ENCODE measurements around the gene SRRM3.
A peak's percentile ranks its signal among the peaks of the same experiment; 100 is the strongest.
"Not testable (repeated sequence)": the region's sequence is repeated elsewhere in the genome, so short reads cannot be mapped to it uniquely, and the experiment has no call there.

Gene SRRM3

GRCh38 chr7:76292911-76293310 lies 91.2 kb downstream of the SRRM3 start:
- DNase-seq = not testable (repeated sequence)

GRCh38 chr7:76293407-76293901 lies 91.8 kb downstream of the SRRM3 start:
- DNase-seq = no peak

- peak; percentile 98 for DNase-seq
Measured at GRCh38 chr7:76294344-76295024, 92.8 kb downstream of the SRRM3 start.

GRCh38 chr7:76296743-76297740 lies 95.3 kb downstream of the SRRM3 start:
- DNase-seq = peak; percentile 83

- peak; percentile 88 for DNase-seq
Measured at GRCh38 chr7:76300166-76300731, 98.6 kb downstream of the SRRM3 start.

- DNase-seq = no peak
Measured at GRCh38 chr7:76301000-76301399, 99.3 kb downstream of the SRRM3 start.

GRCh38 chr7:76302347-76303201 lies 100.9 kb downstream of the SRRM3 start, which contains the start of gene HSPB1:
TSS of gene HSPB1 (plus strand) at chr7:76302673. CDS start at chr7:76302713, 40 bp downstream.
- DNase-seq = peak; percentile 97

GRCh38 chr7:76303202-76304147 lies 101.8 kb downstream of the SRRM3 start:
- DNase-seq = peak; percentile 88

- peak; percentile 39 for DNase-seq
Measured at GRCh38 chr7:76304888-76305375, 103.2 kb downstream of the SRRM3 start.

GRCh38 chr7:76308874-76309273 lies 107.2 kb downstream of the SRRM3 start:
- DNase-seq = not testable (repeated sequence)

GRCh38 chr7:76309341-76310101 lies 107.8 kb downstream of the SRRM3 start:
- not testable (repeated sequence) for DNase-seq

GRCh38 chr7:76310102-76310957 lies 108.6 kb downstream of the SRRM3 start:
- DNase-seq = peak; percentile 96

- not testable (repeated sequence) for DNase-seq
Measured at GRCh38 chr7:76311838-76312237, 110.1 kb downstream of the SRRM3 start.

- peak; percentile 94 for DNase-seq
Measured at GRCh38 chr7:76314042-76314721, 112.5 kb downstream of the SRRM3 start.

- not testable (repeated sequence) for DNase-seq
Measured at GRCh38 chr7:76314740-76315139, 113.0 kb downstream of the SRRM3 start.

- DNase-seq = no peak
Measured at GRCh38 chr7:76315364-76315763, 113.7 kb downstream of the SRRM3 start.

GRCh38 chr7:76316984-76317781 lies 115.5 kb downstream of the SRRM3 start:
- DNase-seq = peak; percentile 57
